ENCODE measurements around the gene TPSB2. TPM values are rescaled to one million over a fixed set of nuclear protein-coding genes. Genes with fewer than 3 reads are reported as not detected.
A peak's percentile ranks its signal among the peaks of the same experiment; 100 is the strongest.
"Not testable (repeated sequence)": the region's sequence is repeated elsewhere in the genome, so short reads cannot be mapped to it uniquely, and the experiment has no call there.

The TPSB2 gene
- total RNA-seq, 1 donor from 2014 or later, result not detected

- no peak for DNase-seq
- Mint-ChIP-seq H3K36me3 (ENCODE audit: low read depth) (no peaks in the 10 kb centered on the region), H3K4me1 (peaks cover 5% of the 10 kb centered on the region), H3K27me3 (peaks cover 16% of the 10 kb centered on the region), H3K9me3 (no peaks in the 10 kb centered on the region), H3K27ac (no peak overlapping the region), H3K4me3 (no peak overlapping the region)
- intact Hi-C loops (cut with micrococcal nuclease), result no loop called here
- ATAC-seq (ENCODE audit: low read depth), result no peak
- ChIA-PET CTCF (no interaction called here), POLR2A (no interaction called here)
- no peak for TF ChIP-seq CTCF (IDR thresholded peaks at IDR 0.05)
These were observed 26.9 kb upstream of the TPSB2 start for GRCh38 chr16:1256874-1257322.

- H3K36me3 Mint-ChIP-seq (ENCODE audit: low read depth); H3K27ac Mint-ChIP-seq; H3K4me3 Mint-ChIP-seq; intact Hi-C loops (cut with micrococcal nuclease); POLR2A ChIA-PET; H3K4me1 Mint-ChIP-seq; CTCF ChIA-PET; DNase-seq; H3K9me3 Mint-ChIP-seq; ATAC-seq (ENCODE audit: low read depth): not testable (repeated sequence)
- H3K27me3 Mint-ChIP-seq, result peaks cover 14% of the 10 kb centered on the region
These were observed 26.4 kb upstream of the TPSB2 start for GRCh38 chr16:1256296-1256873.

- H3K4me3 Mint-ChIP-seq; DNase-seq; H3K27ac Mint-ChIP-seq; H3K36me3 Mint-ChIP-seq (ENCODE audit: low read depth); ATAC-seq (ENCODE audit: low read depth); CTCF ChIA-PET; intact Hi-C loops (cut with micrococcal nuclease); H3K4me1 Mint-ChIP-seq; POLR2A ChIA-PET; H3K9me3 Mint-ChIP-seq: not testable (repeated sequence)
- H3K27me3 Mint-ChIP-seq, result peaks cover 12% of the 10 kb centered on the region
These were observed 25.5 kb upstream of the TPSB2 start, which contains the start of gene TPSD1 for GRCh38 chr16:1255276-1256122. TSS of gene TPSD1 (plus strand) at chr16:1256069. CDS start at chr16:1256281, 212 bp downstream.

GRCh38 chr16:1254821-1255220 is 24.8 kb upstream of the TPSB2 start:
- POLR2A ChIA-PET; DNase-seq; H3K36me3 Mint-ChIP-seq (ENCODE audit: low read depth); H3K27ac Mint-ChIP-seq; H3K4me1 Mint-ChIP-seq; intact Hi-C loops (cut with micrococcal nuclease); CTCF ChIA-PET; H3K4me3 Mint-ChIP-seq; H3K9me3 Mint-ChIP-seq; ATAC-seq (ENCODE audit: low read depth): not testable (repeated sequence)
- peaks cover 11% of the 10 kb centered on the region for H3K27me3 Mint-ChIP-seq

- POLR2A ChIA-PET; DNase-seq; H3K36me3 Mint-ChIP-seq (ENCODE audit: low read depth); H3K4me1 Mint-ChIP-seq; CTCF ChIA-PET; H3K27ac Mint-ChIP-seq; ATAC-seq (ENCODE audit: low read depth); H3K4me3 Mint-ChIP-seq; H3K27me3 Mint-ChIP-seq; intact Hi-C loops (cut with micrococcal nuclease); H3K9me3 Mint-ChIP-seq: not testable (repeated sequence)
These were observed 23.8 kb upstream of the TPSB2 start for GRCh38 chr16:1253701-1254364.

GRCh38 chr16:1249031-1249755 is 19.2 kb upstream of the TPSB2 start:
- intact Hi-C loops (cut with micrococcal nuclease); H3K27ac Mint-ChIP-seq; H3K4me1 Mint-ChIP-seq; H3K9me3 Mint-ChIP-seq; DNase-seq; POLR2A ChIA-PET; H3K4me3 Mint-ChIP-seq; H3K36me3 Mint-ChIP-seq (ENCODE audit: low read depth); H3K27me3 Mint-ChIP-seq; CTCF ChIA-PET: not testable (repeated sequence)
- ATAC-seq (ENCODE audit: low read depth), result peak; percentile 99

GRCh38 chr16:1247903-1248537 is 18.0 kb upstream of the TPSB2 start:
- H3K9me3 Mint-ChIP-seq; POLR2A ChIA-PET; DNase-seq; H3K4me1 Mint-ChIP-seq; CTCF ChIA-PET; ATAC-seq (ENCODE audit: low read depth); H3K27ac Mint-ChIP-seq; H3K4me3 Mint-ChIP-seq; intact Hi-C loops (cut with micrococcal nuclease); H3K36me3 Mint-ChIP-seq (ENCODE audit: low read depth); H3K27me3 Mint-ChIP-seq: not testable (repeated sequence)

Data from activated B cell treated with CpG ODN at 0.5 μM for 24 hours (primary cell).